CD14-positive monocyte (primary cell): ENCODE measurements around the gene RGMA. TPM values are rescaled to one million over a fixed set of nuclear protein-coding genes. Genes with fewer than 3 reads are reported as not detected.
A peak's percentile ranks its signal among the peaks of the same experiment; 100 is the strongest.

Source experiments
- DNase-seq, 3 donors: peaks; one replicate each; pipeline ENCODE4 v3.0.0-alpha.2; 2011 to 2022
- H2AFZ ChIP-seq: 2 replicates; pipeline ENCODE4 v1.6.0; 2012; ENCODE audit warnings: mild to moderate bottlenecking, low read depth, low read length, inconsistent platforms; ENCODE audit not compliant: insufficient read depth, poor library complexity, severe bottlenecking
- H3K27ac ChIP-seq, 2 donors: 1 replicate in 1 of 2; 2 replicates in 1 of 2; pipeline ENCODE4 v1.5.1; 2012 to 2013; ENCODE audit warnings: low read length in 2 of 2, control low read depth in 1 of 2, inconsistent platforms in 1 of 2, low read depth in 1 of 2, mild to moderate bottlenecking in 1 of 2
- H3K27me3 ChIP-seq, 2 donors: one replicate each; pipeline versions ENCODE4 v1.6.0 to v1.6.1; 2011 to 2013; ENCODE audit warnings: low read length in 2 of 2; ENCODE audit not compliant: control insufficient read depth in 2 of 2, insufficient read depth in 2 of 2
- H3K36me3 ChIP-seq, 2 donors: replicated peaks in 1 of 2; 1 replicate in 1 of 2; 2 replicates in 1 of 2; pipeline versions ENCODE4 v1.5.1 to v1.6.1; 2012 to 2013; ENCODE audit warnings: low read length in 2 of 2, control low read depth in 1 of 2, inconsistent platforms in 1 of 2, mild to moderate bottlenecking in 1 of 2; ENCODE audit not compliant: insufficient read depth in 2 of 2, control insufficient read depth in 1 of 2
- H3K4me1 ChIP-seq, 2 donors: 1 replicate in 1 of 2; 2 replicates in 1 of 2; pipeline versions ENCODE4 v1.5.1 to v1.6.1; 2012 to 2013; ENCODE audit warnings: low read length in 2 of 2, control low read depth in 1 of 2, inconsistent platforms in 1 of 2, mild to moderate bottlenecking in 1 of 2, moderate library complexity in 1 of 2; ENCODE audit not compliant: insufficient read depth in 2 of 2, control insufficient read depth in 1 of 2
- H3K4me2 ChIP-seq: replicated peaks from 2 replicates; pipeline ENCODE3; 2012; ENCODE audit warnings: low read length, moderate library complexity, mild to moderate bottlenecking; ENCODE audit not compliant: poor library complexity, severe bottlenecking; ENCODE audit errors: extremely low read depth
- H3K4me3 ChIP-seq, 3 experiments: fragments of 200-600 bp in 1 of 3; sonication (generic) in 1 of 3; replicated peaks in 1 of 3; 1 replicate in 2 of 3; 2 replicates in 1 of 3; pipeline ENCODE4 v1.5.1; 2011 to 2013; ENCODE audit warnings: low read length in 3 of 3, mild to moderate bottlenecking in 3 of 3, control low read depth in 2 of 3, low read depth in 2 of 3, inconsistent platforms in 1 of 3, moderate library complexity in 1 of 3
- H3K79me2 ChIP-seq: 2 replicates; pipeline ENCODE4 v1.6.0; 2012; ENCODE audit warnings: mild to moderate bottlenecking, control low read depth, inconsistent platforms, low read length, moderate library complexity; ENCODE audit not compliant: insufficient read depth
- H3K9ac ChIP-seq: 2 replicates; pipeline ENCODE4 v1.6.0; 2017; ENCODE audit warnings: low read length, mild to moderate bottlenecking; ENCODE audit not compliant: insufficient read depth, poor library complexity, severe bottlenecking
- H3K9me3 ChIP-seq, 2 donors: replicated peaks in 1 of 2; 1 replicate in 1 of 2; 2 replicates in 1 of 2; pipeline versions ENCODE4 v1.5.1 to v1.6.1; 2012 to 2013; ENCODE audit warnings: low read length in 2 of 2, control low read depth in 1 of 2; ENCODE audit not compliant: control insufficient read depth in 1 of 2, insufficient read depth in 1 of 2
- H4K20me1 ChIP-seq: 2 replicates; pipeline ENCODE4 v1.6.0; 2012; ENCODE audit warnings: mild to moderate bottlenecking, low read length, control low read depth, moderate library complexity; ENCODE audit not compliant: insufficient read depth
- H3K27ac Mint-ChIP-seq, 7 donors: one replicate each; pipeline ENCODE4 v1.8.0; 2020; ENCODE audit warnings: mild to moderate bottlenecking in 7 of 7, mixed read lengths in 7 of 7, moderate library complexity in 6 of 7, inconsistent platforms in 2 of 7
- H3K27me3 Mint-ChIP-seq, 3 donors: one replicate each; pipeline ENCODE4 v1.8.0; 2021 to 2022; ENCODE audit warnings: low read depth in 3 of 3, mild to moderate bottlenecking in 3 of 3, mixed read lengths in 3 of 3, moderate library complexity in 3 of 3, inconsistent platforms in 1 of 3
- H3K36me3 Mint-ChIP-seq, 2 donors: one replicate each; pipeline ENCODE4 v1.8.0; 2020; ENCODE audit warnings: mixed read lengths in 2 of 2, inconsistent platforms in 1 of 2, mild to moderate bottlenecking in 1 of 2
- H3K4me1 Mint-ChIP-seq: one replicate; pipeline ENCODE4 v1.8.0; 2020; ENCODE audit warnings: mild to moderate bottlenecking, mixed read lengths
- H3K4me3 Mint-ChIP-seq, 2 donors: one replicate each; pipeline ENCODE4 v1.8.0; 2020; ENCODE audit warnings: mild to moderate bottlenecking in 2 of 2, mixed read lengths in 2 of 2, moderate library complexity in 1 of 2
- H3K9me3 Mint-ChIP-seq, 7 donors: one replicate each; pipeline ENCODE4 v1.8.0; 2020 to 2022; ENCODE audit warnings: mixed read lengths in 7 of 7, mild to moderate bottlenecking in 6 of 7, moderate library complexity in 6 of 7, inconsistent platforms in 2 of 7
- CTCF ChIP-seq: fragments of 200-600 bp; IDR thresholded peaks from one replicate; pipeline ENCODE4 v1.8.0; 2022; ENCODE audit warnings: antibody characterized with exemption, mild to moderate bottlenecking
- whole genome bisulfite sequencing: methylation state at CpG from one replicate; pipeline ENCODE4 v1.1.5; 2013; ENCODE audit warnings: missing lambda C conversion rate; ENCODE audit not compliant: insufficient coverage; 5-methylcytosine and 5-hydroxymethylcytosine counted together
- intact Hi-C, 2 donors: fragments of 100-400 bp; cut with micrococcal nuclease; formaldehyde crosslinking; loops; one replicate each; pipeline versions ENCODE4 v1.15.0 to v1.15.1; 2023
- polyA plus RNA-seq, 3 donors: library from polyadenylated mRNA; depleted of rRNA in 1 of 3; unstranded in 2 of 3; stranded (reverse) in 1 of 3; fragments of 300-500 nt in 2 of 3; fragments of >200 nt in 1 of 3; fragmentation: Illumina TruSeq in 2 of 3; gene quantifications; 1 replicate in 2 of 3; 2 replicates in 1 of 3; pipeline ENCODE4 v1.2.3, GENCODE V29; 2012 to 2021

The RGMA gene
- polyA plus RNA-seq, 3 donors: 0.07 to 0.35 (median 0.08) TPM

GRCh38 chr15:93121973-93122910 is 33.2 kb upstream of the RGMA start:
- Mint-ChIP-seq H3K4me3 (no peak overlapping the region), H3K27ac (no peak overlapping the region), H3K36me3 (no peaks in the 10 kb centered on the region), H3K4me1 (no peaks in the 10 kb centered on the region), H3K27me3 (peaks cover 5 to 13% (median 6%) of the 10 kb centered on the region in 3 donors), H3K9me3 (peaks cover 0 to 2% (median 0%) of the 10 kb centered on the region in 7 donors)
- Histone ChIP-seq H3K4me3 (no peak overlapping the region), H3K27me3 (no peaks in the 10 kb centered on the region), H4K20me1 (no peaks in the 10 kb centered on the region), H2AFZ (no peak overlapping the region), H3K36me3 (no peaks in the 10 kb centered on the region), H3K27ac (no peak overlapping the region), H3K4me1 (no peaks in the 10 kb centered on the region), H3K9me3 (no peaks in the 10 kb centered on the region), H3K79me2 (no peaks in the 10 kb centered on the region), H3K9ac (no peak overlapping the region), H3K4me2 (no peak overlapping the region)
- intact Hi-C loops: no loop called here
- 96% methylated on average over 7 of the region's 20 CpGs for WGBS
- TF ChIP-seq CTCF: no peak
- no peak for DNase-seq

DNA sequence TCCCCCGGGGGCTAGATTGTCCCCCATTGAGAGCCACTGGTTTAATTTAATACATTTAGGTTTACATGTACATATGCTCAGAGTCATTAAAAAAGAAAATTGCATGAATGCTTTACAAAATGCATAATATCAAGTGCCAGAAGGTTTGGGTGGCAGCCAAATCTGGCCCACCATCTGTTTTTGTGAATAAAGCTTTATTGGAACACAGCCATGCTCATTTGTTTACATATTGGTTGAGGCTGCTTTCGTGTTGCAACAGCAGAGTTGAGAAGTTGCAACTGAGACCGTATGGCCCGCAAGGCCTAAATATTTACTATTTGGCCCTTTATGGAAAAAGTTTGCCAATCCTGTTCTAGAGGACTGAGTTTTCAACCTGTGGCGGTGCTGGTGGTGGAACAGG is 32.1 kb upstream of the RGMA start:
- Histone ChIP-seq H3K9ac (no peak overlapping the region), H3K4me2 (no peak overlapping the region), H4K20me1 (no peaks in the 10 kb centered on the region), H3K9me3 (no peaks in the 10 kb centered on the region), H3K4me1 (no peaks in the 10 kb centered on the region), H2AFZ (no peak overlapping the region), H3K4me3 (no peak overlapping the region), H3K79me2 (no peaks in the 10 kb centered on the region), H3K36me3 (no peaks in the 10 kb centered on the region), H3K27me3 (peaks cover 0 to 3% of the 10 kb centered on the region in 2 donors), H3K27ac (no peak overlapping the region)
- no peaks in the 10 kb centered on the region for H3K4me1 Mint-ChIP-seq
- peaks cover 0 to 2% (median 0%) of the 10 kb centered on the region in 7 donors for H3K9me3 Mint-ChIP-seq
- H3K27me3 Mint-ChIP-seq: peaks cover 8 to 16% (median 9%) of the 10 kb centered on the region in 3 donors
- H3K27ac Mint-ChIP-seq: peak overlapping the region in 1 of 7 donors; percentile 57
- no peak overlapping the region for H3K4me3 Mint-ChIP-seq
- DNase-seq: no peak
- TF ChIP-seq CTCF: no peak
- 81% methylated on average over 3 of the region's 5 CpGs for WGBS
- intact Hi-C loops: no loop called here
- no peaks in the 10 kb centered on the region for H3K36me3 Mint-ChIP-seq
